Activated T-cell treated with anti-CD3 and anti-CD28 coated beads, Interleukin-2, amount 50 U/mL, for 4 hours (primary cell): ENCODE measurements around the gene PARD6A. TPM values are rescaled to one million over a fixed set of nuclear protein-coding genes. Genes with fewer than 3 reads are reported as not detected.
"Not testable (repeated sequence)": the region's sequence is repeated elsewhere in the genome, so short reads cannot be mapped to it uniquely, and the experiment has no call there.

ENCODE experiments used
- ATAC-seq, 2 donors: fragments of 200-7000 bp; cut with Tn5 transposase; one replicate each; pipeline ENCODE4 v1.10.0; 2021
- DNase-seq: peaks from one replicate; pipeline ENCODE4 v3.0.0-alpha.2; 2020
- H3K27me3 Mint-ChIP-seq: one replicate; pipeline ENCODE4 v1.8.0; 2021; ENCODE audit warnings: low read depth, mixed read lengths
- H3K36me3 Mint-ChIP-seq: one replicate; pipeline ENCODE4 v1.8.0; 2022; ENCODE audit warnings: mixed read lengths; ENCODE audit not compliant: insufficient read depth
- H3K4me1 Mint-ChIP-seq: one replicate; pipeline ENCODE4 v1.8.0; 2021; ENCODE audit warnings: low read depth, mixed read lengths
- H3K4me3 Mint-ChIP-seq: one replicate; pipeline ENCODE4 v1.8.0; 2021; ENCODE audit warnings: mild to moderate bottlenecking, moderate library complexity, mixed read lengths
- H3K9me3 Mint-ChIP-seq: one replicate; pipeline ENCODE4 v1.8.0; 2021; ENCODE audit warnings: mixed read lengths
- total RNA-seq, 3 donors: library from RNA; stranded (reverse); gene quantifications; one replicate each; pipeline ENCODE4 v1.2.1, GENCODE V29; 2021

PARD6A gene
- total RNA-seq, 3 donors from 2014 or later: 12.0 to 12.5 (median 12.5) TPM

GRCh38 chr16:67679935-67680897 lies 19.5 kb downstream of the PARD6A start:
- ATAC-seq (no peak), DNase-seq (no peak)
- Mint-ChIP-seq H3K27me3 (no peaks in the 10 kb centered on the region), H3K36me3 (peaks cover 8% of the 10 kb centered on the region), H3K9me3 (no peaks in the 10 kb centered on the region), H3K4me3 (no peak overlapping the region), H3K4me1 (peaks cover 7% of the 10 kb centered on the region)

GRCh38 chr16:67683767-67684166 lies 23.0 kb downstream of the PARD6A start:
- no peaks in the 10 kb centered on the region for H3K9me3 Mint-ChIP-seq
- peaks cover 19% of the 10 kb centered on the region for H3K4me1 Mint-ChIP-seq
- H3K27me3 Mint-ChIP-seq: no peaks in the 10 kb centered on the region
- DNase-seq (no peak), ATAC-seq (no peak)
- peaks cover 11% of the 10 kb centered on the region for H3K36me3 Mint-ChIP-seq
- no peak overlapping the region for H3K4me3 Mint-ChIP-seq

- ATAC-seq (no peak), DNase-seq (no peak)
- H3K4me3 Mint-ChIP-seq: no peak overlapping the region
- H3K27me3 Mint-ChIP-seq: no peaks in the 10 kb centered on the region
- peaks cover 11% of the 10 kb centered on the region for H3K36me3 Mint-ChIP-seq
- no peaks in the 10 kb centered on the region for H3K9me3 Mint-ChIP-seq
- H3K4me1 Mint-ChIP-seq: peaks cover 19% of the 10 kb centered on the region
These were observed 24.8 kb downstream of the PARD6A start for GRCh38 chr16:67685388-67686112.

- not testable (repeated sequence) for H3K4me1 Mint-ChIP-seq, DNase-seq, H3K4me3 Mint-ChIP-seq, H3K36me3 Mint-ChIP-seq, H3K27me3 Mint-ChIP-seq, ATAC-seq, H3K9me3 Mint-ChIP-seq
These were observed 32.9 kb downstream of the PARD6A start for GRCh38 chr16:67693517-67694285.

GRCh38 chr16:67694611-67695010 lies 33.9 kb downstream of the PARD6A start:
- Mint-ChIP-seq H3K27me3 (no peaks in the 10 kb centered on the region), H3K36me3 (peaks cover 9% of the 10 kb centered on the region), H3K4me3 (no peak overlapping the region), H3K9me3 (no peaks in the 10 kb centered on the region), H3K4me1 (peaks cover 9% of the 10 kb centered on the region)
- ATAC-seq (no peak), DNase-seq (no peak)

GRCh38 chr16:67697422-67698185 lies 36.8 kb downstream of the PARD6A start:
- Mint-ChIP-seq H3K9me3 (no peaks in the 10 kb centered on the region), H3K4me1 (peaks cover 3% of the 10 kb centered on the region), H3K4me3 (no peak overlapping the region), H3K27me3 (no peaks in the 10 kb centered on the region), H3K36me3 (peaks cover 9% of the 10 kb centered on the region)
- ATAC-seq (no peak), DNase-seq (no peak)

- DNase-seq: no peak
- no peak overlapping the region for H3K4me3 Mint-ChIP-seq
- H3K4me1 Mint-ChIP-seq: peaks cover 11% of the 10 kb centered on the region
- no peaks in the 10 kb centered on the region for H3K27me3 Mint-ChIP-seq
- H3K36me3 Mint-ChIP-seq: peaks cover 9% of the 10 kb centered on the region
- ATAC-seq: no peak
- H3K9me3 Mint-ChIP-seq: no peaks in the 10 kb centered on the region
These were observed 38.5 kb downstream of the PARD6A start for GRCh38 chr16:67699265-67699664.

GRCh38 chr16:67701420-67701819 lies 40.7 kb downstream of the PARD6A start:
- H3K9me3 Mint-ChIP-seq: no peaks in the 10 kb centered on the region
- H3K27me3 Mint-ChIP-seq: no peaks in the 10 kb centered on the region
- no peak overlapping the region for H3K4me3 Mint-ChIP-seq
- DNase-seq: no peak
- H3K36me3 Mint-ChIP-seq: peaks cover 9% of the 10 kb centered on the region
- peaks cover 18% of the 10 kb centered on the region for H3K4me1 Mint-ChIP-seq
- no peak for ATAC-seq

GRCh38 chr16:67702130-67702529 lies 41.4 kb downstream of the PARD6A start:
- H3K27me3 Mint-ChIP-seq: no peaks in the 10 kb centered on the region
- H3K9me3 Mint-ChIP-seq: no peaks in the 10 kb centered on the region
- no peak for DNase-seq
- peaks cover 18% of the 10 kb centered on the region for H3K4me1 Mint-ChIP-seq
- H3K36me3 Mint-ChIP-seq: peaks cover 9% of the 10 kb centered on the region
- no peak for ATAC-seq
- no peak overlapping the region for H3K4me3 Mint-ChIP-seq

GRCh38 chr16:67703626-67704025 lies 42.9 kb downstream of the PARD6A start:
- ATAC-seq: peak; percentile 56 to 65
- Mint-ChIP-seq H3K27me3 (no peaks in the 10 kb centered on the region), H3K4me1 (peaks cover 18% of the 10 kb centered on the region), H3K9me3 (no peaks in the 10 kb centered on the region), H3K36me3 (peaks cover 1% of the 10 kb centered on the region), H3K4me3 (no peak overlapping the region)
- no peak for DNase-seq

- no peak overlapping the region for H3K4me3 Mint-ChIP-seq
- no peaks in the 10 kb centered on the region for H3K27me3 Mint-ChIP-seq
- DNase-seq (no peak), ATAC-seq (no peak)
- H3K36me3 Mint-ChIP-seq: no peaks in the 10 kb centered on the region
- no peaks in the 10 kb centered on the region for H3K9me3 Mint-ChIP-seq
- H3K4me1 Mint-ChIP-seq: peaks cover 18% of the 10 kb centered on the region
These were observed 43.4 kb downstream of the PARD6A start for GRCh38 chr16:67704110-67704509.

- no peaks in the 10 kb centered on the region for H3K9me3 Mint-ChIP-seq
- H3K27me3 Mint-ChIP-seq: no peaks in the 10 kb centered on the region
- H3K4me3 Mint-ChIP-seq: no peak overlapping the region
- DNase-seq: no peak
- H3K36me3 Mint-ChIP-seq: peaks cover 3% of the 10 kb centered on the region
- ATAC-seq: no peak
- peaks cover 26% of the 10 kb centered on the region for H3K4me1 Mint-ChIP-seq
These were observed 46.5 kb downstream of the PARD6A start for GRCh38 chr16:67707210-67707609.

GRCh38 chr16:67707790-67708189 lies 47.0 kb downstream of the PARD6A start:
- Mint-ChIP-seq H3K4me3 (no peak overlapping the region), H3K36me3 (peaks cover 3% of the 10 kb centered on the region), H3K27me3 (no peaks in the 10 kb centered on the region), H3K4me1 (peaks cover 26% of the 10 kb centered on the region), H3K9me3 (no peaks in the 10 kb centered on the region)
- no peak for ATAC-seq
- DNase-seq: no peak
